GM18519 (cell line): ENCODE measurements around the gene TAF6.
A peak's percentile ranks its signal among the peaks of the same experiment; 100 is the strongest.

Source experiments
- ATAC-seq: cut with Tn5 transposase; IDR thresholded peaks from one replicate; pipeline ENCODE4 v1.9.1; 2021; ENCODE audit warnings: mild to moderate bottlenecking, moderate library complexity; ENCODE audit not compliant: unreplicated experiment, low FRiP score

The TAF6 gene

DNA sequence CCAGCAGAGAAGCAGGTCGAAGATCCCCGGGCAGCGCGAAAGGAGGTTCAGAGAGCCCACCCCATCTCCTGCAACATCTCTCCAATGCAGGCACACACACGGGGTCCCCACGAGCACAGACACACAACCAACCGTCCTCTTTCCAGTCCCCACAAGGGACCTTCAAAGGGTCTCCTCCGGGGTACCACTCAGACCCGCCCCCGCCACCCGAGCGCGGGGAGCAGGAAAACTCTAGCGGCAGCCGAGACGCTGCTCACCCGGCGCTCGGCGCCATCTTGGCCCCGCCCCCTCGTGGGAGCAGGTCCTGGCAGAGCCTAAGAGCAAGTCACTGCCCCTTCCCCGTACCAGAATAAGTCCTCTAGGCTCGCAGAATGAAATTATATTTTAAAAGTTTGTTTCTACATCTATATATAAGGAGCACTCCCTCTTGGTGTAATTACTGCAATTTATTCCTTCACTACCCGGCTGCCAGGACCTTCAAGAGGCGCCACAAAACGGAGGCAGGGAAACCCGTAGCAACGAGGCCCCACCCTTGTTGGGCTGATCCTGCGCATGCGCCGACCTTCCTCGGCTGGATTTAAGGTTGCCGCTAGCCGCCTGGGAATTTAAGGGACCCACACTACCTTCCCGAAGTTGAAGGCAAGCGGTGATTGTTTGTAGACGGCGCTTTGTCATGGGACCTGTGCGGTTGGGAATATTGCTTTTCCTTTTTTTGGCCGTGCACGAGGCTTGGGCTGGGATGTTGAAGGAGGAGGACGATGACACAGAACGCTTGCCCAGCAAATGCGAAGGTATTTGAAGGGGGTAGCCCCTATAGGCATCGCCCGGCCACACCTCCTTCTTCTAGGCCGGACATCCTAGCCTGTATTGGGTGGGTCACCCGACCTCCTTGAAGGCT lies at the start of gene TAF6, which contains the start of gene CNPY4:
Gene TAF6, minus strand, starts transcription at position 287 of the 898 bp plus-strand sequence. CDS start 5,149 bp downstream, outside the sequence.
Gene CNPY4, plus strand, starts transcription at position 563 of the 898 bp plus-strand sequence. Its CDS starts 111 bp downstream, at position 674.
- peak; percentile 64 for ATAC-seq

DNA sequence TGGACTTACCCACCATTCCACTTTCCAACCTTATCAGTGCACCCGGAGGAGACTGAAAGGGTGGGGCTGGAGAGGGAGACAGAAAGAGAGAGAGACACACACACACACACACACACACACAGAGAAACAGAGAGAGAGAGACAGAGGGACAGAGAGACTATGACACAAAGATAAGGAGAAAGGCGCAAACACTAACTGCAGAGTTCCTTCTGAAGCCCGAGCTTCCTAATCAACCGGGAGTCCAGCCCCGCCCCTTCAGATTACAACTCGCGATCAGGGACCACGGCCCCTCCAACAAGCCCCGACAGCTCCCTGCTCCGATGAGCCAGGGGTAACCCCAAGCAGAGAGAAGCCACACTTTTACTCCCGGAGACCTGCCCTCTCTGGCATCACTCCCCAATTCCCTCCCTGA lies 48.8 kb upstream of the TAF6 start:
- no peak for ATAC-seq

DNA sequence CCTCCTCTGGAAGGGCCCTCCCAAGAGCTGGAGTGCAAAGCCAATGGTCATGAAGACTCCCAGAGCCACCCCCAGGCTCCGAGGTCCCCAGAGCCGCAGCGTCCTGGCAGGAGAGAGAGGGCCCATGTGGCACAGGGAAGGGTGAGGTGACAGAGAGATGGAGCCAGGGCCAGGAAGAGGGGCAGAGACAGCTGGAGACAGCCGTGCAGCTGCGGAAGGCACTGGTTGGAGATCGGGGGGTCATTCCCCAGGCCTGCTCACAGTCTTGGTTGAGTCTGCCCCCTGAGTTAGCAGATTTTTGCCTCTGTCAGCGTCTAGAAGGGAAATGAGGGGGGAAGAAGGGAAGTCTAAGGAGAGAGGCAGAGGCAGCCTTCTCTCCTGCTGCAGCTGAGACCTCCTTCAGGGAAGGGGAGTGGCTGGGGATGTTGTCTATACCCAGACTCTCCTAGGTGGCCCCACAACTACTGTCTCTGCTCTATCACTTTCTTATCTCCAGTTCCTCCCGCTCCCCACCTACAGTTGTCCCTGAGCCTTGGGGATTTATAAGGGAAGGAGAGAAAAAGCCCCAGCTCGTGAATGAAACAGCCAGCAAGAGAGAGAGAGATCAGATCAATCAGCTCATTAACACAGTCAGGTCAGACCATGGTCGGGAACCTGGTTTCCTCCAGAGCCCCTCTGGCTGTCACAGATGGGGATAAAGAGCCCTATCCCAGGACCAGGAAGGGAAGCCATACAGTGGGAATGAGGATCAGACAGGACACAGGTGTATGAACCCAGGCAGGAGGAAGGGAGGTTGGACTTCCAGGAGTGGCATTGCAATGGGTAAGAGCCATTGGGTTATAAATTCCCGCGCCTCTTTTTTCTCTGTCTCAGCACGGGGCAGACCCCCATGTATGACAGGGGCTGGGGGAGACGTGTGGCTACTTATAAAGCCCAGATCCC lies 48.1 kb upstream of the TAF6 start:
- ATAC-seq, result no peak

DNA sequence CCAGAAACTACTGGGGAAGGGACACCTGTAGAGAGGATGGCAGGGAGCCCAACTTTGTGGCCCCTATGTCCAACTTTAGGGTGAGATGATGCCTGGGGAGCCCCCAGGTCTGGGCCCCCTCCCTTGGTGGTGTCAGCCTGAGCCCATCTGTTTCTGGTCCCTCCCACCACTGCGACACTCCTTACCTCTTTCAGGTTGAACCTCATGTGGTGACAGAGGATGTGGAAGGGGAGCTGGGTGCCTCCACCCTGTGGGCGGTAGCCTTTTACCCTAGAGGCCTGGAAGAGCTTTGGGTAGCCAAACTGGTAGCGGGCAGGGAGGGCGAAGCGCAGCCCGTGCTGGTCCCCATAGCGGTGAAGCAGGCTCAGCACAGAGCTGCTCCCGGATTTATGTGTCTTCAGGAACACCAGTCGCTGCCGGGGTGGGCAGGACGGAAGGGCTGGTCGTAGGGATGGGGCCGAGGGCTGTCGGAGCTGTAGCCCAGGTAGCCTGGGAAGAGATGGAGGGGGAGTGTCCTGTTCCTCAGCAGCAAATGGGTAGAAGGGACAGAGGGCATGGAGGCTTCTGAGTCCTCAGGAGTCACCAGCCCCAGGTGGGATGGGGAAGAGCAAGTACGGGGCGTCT lies 47.3 kb upstream of the TAF6 start:
- ATAC-seq, result no peak

DNA sequence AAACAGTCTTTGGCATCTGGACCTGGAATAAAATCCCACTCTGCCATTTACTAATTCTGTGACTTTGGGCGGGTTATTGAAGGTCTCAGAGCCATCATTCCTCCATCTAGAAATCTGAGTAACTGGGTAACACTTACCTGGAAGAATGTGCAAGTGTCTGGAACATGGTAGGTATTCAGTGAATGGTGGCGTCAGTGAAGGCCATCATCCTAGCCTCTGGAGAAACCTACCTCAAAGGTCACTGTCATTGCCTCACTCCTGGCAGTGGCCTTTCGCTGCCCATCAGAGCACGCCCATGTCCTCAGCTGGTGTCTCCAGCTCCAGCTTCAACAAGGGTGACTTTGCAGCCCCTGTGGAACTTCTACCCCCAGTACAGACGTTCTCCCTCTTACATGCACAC lies 44.7 kb upstream of the TAF6 start:
- ATAC-seq, result no peak

DNA sequence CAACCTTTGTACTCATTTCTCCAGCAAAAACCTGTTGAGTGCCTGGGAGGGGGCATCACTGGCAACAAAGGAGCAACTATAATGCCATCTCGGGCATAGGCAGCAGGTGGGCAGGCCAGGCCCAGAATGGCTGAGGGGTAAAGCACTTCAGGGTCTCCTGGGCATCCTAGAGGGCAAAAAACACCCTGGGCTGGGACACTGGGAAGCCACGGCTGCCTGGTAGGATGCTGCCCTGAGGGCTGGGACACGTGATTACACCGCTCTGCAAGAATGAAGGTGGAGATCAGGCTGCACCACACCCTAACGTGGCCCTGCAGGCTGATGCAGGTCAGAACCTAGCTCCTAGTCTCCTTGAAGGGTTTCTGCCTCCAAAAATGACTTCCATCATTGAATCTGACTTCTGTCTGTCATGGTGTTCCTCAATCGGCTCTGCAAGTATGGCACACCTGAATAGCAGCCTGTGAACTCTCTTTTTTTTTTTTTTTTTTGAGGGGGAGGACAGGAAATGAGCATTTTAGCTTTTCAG lies 43.9 kb upstream of the TAF6 start:
- no peak for ATAC-seq

DNA sequence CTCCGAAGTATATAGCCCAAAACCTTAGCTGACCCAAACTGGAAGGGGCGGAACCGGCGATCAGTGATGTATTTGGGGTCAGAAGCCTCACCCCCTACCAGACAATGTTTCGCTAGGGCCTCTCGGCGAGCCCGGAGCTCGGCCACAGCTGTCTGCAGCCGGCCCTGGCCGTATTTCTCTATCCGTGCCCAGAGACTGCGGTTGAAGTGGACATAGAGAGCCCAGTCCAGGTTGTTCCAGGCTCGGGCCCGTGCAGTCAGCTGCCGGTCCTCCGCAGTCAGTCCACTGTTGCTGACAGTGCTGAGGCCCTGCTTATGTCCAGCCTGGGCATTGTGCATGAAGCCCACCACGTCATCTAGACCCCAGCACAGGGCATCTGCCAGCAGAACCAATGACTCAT lies 40.9 kb upstream of the TAF6 start:
- no peak for ATAC-seq

DNA sequence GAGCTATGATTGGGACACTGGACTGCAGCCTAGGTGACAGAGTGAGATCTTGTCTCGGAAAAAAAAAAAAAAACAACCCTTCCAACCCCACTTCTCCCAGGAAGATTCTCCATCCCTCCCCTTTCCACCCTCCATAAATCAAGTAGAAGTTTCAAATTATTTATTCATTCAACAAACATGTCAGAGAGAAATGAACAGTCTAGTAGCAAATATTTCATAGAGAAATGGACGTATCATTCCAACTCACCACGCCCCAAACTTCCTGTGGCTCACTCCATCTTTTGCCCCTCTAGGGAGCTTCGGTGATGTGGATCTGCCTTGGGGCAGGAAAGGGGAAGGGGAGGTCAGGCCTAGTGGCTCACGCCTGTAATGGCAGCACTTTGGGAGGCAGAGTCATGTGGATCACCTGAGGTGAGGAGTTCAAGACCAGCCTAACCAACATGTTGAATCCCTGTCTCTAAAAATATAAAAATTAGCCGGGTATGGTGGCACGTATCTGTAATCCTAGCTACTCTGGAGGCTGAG lies 40.0 kb upstream of the TAF6 start:
- ATAC-seq, result no peak

DNA sequence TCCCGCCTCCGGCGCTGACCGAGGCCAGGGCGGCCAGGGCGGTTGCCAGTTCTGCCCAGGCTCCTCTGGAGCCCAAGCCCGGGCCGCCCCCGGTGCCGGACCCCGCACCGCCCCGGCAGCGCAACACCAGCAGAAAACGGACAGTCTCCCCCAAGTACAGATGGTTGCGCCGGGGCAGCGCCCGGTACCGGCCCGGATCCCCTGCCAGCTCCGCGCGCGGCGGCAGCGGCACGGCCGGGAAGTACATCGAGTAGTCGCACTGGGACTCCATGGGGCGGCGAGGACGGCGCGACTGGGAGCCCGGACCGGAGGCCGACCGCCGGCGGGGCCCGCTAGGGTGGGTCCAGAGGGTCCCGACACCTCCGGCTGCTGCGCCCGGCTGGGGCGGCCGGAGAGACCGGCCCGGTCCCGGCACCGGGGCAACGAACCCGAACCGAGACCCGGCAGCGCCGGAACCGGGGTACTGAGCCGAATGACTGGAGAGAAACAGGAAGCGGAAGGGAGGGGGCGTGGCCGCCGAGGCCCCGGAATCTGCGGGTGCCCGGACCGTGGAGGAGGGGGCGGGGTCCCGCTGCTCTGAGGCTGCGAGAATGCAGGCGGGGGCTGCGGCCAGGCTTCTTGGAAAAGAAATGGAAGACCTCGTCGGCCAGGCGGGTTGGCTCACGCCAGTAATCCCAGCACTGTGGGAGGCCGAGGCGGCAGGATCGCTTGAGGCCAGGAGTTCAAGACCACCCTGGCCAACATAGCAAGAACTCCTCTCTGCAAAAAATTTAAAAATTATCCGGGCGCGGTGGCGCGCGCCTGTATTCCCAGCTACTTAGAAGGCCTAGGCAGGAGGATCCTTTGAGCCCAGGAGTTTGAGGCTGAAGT lies 39.3 kb upstream of the TAF6 start, which contains the start of gene TRAPPC14:
Gene TRAPPC14, minus strand, starts transcription at position 495 of the 870 bp plus-strand sequence. Its CDS starts 224 bp downstream, at position 271.
- ATAC-seq, result no peak

DNA sequence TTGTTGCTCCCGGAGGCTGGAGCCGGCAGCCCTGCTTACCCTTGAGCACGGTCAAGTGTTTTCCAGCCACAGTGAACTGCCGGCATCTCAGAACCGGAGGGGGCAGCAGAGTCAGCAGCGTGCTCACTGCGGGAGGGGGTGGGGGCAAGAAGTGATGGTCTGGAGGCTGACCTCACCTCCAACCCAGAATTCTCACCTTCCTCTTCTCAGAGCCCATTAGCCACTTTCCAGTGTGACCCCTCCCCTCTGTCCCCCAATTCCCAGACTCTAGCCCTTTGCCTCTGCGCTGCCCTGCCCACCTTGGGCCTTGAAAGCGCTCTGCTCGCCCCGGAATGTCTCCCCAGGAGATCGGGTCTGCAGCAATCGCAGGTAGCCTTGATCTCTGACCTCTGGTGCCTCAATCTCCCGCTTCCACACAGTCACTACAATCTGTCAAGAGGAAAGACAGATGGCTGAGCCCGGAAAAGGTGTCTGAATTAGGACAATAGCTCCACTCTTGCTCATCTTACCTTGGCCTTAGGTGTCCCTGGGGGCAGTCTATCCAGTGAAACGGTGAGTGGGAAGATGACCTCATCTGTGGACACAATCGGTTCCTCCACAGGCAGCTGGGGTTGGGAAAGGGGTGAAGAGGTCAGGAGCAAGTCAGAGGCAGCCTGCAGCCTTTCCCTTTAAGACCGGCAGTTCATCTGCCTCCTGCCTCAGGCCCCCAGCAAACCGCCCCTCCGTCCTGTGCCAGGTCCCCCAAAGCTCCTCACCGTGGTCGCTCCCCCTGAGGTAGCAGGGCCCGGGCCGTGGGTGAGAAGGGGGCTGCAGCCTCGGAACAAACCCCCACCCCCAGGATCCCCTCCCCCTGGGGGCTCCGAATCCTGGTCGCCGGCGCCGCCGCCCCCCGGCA lies 38.4 kb upstream of the TAF6 start:
- no peak for ATAC-seq

DNA sequence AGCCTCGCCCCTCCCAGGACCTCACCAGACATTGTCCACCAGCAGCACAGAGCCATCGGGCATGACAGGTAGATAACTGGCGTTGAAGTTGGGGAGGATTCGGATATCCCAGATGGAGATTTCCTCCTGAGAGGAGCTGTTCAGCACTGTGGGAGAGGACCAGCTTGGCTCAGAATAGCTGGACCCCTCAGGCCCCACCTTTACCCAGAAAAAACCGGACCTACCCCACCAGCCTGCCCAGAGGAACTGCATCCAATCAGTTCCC lies 37.8 kb upstream of the TAF6 start:
- no peak for ATAC-seq

DNA sequence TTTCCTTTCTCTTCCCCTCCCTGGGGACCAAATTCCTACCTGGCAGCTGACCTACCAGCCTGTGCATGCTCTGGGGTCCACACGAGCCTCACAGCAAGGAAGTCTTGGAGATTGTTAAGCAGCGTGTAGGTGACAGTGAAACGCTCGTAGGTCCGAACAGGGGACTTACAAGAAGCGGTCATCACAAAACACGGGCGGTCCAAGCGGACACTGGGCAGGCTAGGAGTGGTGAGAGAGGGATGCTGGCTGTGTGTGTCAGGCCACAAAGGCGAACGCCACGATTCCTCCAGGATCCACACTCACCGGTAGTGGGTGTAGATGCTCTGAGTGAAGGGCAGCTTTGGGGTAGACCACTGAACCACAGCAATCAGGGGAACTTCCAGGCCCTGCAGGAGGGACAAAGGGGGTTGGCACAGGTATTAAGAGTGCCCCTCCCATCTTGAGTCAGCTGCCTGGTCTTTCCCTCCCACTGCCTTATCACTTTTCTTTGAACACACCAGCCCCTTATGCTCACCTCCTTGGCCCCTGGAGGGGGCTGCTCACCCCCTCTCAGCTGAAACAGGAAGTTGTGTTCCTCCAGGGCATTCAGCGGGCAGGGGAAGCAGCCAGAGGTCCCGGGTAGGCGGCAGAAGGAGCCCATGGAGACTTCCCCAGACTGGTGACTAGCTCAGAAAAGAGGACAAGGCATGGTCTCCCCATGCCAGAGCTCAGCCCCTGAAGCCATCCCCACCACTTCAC lies 37.3 kb upstream of the TAF6 start:
- no peak for ATAC-seq

DNA sequence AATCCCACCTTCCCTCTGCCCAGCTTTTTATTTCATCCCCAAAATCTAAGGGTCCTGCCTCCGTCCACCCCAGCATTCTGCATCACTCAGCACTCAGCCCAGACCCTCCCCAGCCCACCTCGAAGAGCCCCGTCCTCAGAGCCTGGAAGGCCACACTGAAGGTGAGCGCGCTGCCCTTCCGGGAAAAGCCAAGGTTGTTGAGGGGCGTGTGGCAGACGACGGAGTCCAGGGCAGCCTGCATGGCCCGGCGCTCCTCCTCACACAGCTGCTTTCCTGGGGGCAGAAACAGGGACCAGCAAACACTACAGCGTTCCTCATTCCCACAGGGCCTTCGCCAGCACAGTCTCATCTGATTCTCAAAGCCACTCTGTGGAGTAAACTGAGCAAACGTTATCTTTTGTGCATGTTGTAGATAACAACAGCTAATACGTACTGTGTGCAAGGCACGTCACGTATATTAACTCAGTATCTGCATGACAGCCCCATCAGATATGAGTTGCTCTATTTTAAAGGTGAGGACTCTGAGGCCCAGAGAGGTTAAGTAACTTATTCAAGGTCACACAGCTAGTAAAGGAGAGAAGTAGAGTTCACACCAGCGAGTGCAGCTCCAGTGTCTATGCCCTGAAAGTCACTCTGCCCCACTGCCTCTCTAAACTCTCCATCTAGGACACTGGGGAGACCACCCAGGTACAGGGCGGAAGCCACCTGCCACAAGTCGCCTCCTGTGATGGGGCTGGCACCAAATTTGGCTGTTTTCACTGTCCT lies 36.6 kb upstream of the TAF6 start:
- no peak for ATAC-seq

DNA sequence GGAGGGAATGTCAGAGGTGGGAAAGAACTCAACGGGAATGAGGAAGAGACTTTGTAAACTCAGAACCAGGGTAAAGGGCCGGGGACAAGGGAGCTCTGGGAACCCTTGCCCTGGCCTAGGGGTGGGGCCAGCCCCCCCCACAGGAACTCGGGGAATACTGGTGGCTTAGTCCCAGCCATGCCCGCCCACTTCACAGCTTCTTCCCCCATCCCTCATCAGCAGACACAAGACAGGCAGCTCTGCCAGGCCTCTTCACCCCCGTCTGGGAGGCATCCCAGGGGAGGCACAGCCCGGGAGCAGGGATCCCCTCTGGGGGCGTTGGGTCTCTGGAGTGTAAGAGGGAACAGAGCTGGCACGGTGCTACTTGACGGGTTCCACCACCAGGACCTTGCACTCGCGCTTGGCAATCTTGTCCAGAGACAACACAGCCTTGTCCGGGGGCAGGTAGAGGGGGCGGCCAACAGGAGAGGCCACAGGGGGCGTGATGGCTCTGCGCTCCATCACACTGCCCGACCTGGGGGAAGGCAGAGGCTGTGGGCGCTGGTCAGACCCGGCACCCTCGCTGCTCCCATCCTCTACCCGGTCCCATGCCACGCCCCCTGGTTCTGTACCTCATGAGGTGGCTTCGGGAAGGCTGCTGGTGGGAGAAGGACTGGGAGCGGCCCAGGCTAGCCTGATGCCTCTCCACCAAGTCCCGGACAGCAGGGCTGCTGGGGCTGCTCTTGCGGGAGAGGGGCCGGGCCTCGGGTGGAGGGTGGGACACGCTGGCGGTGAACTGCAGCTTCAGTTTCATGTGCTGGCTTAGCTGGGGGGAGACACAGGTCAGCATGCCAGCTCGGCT lies 35.7 kb upstream of the TAF6 start:
- ATAC-seq, result no peak

DNA sequence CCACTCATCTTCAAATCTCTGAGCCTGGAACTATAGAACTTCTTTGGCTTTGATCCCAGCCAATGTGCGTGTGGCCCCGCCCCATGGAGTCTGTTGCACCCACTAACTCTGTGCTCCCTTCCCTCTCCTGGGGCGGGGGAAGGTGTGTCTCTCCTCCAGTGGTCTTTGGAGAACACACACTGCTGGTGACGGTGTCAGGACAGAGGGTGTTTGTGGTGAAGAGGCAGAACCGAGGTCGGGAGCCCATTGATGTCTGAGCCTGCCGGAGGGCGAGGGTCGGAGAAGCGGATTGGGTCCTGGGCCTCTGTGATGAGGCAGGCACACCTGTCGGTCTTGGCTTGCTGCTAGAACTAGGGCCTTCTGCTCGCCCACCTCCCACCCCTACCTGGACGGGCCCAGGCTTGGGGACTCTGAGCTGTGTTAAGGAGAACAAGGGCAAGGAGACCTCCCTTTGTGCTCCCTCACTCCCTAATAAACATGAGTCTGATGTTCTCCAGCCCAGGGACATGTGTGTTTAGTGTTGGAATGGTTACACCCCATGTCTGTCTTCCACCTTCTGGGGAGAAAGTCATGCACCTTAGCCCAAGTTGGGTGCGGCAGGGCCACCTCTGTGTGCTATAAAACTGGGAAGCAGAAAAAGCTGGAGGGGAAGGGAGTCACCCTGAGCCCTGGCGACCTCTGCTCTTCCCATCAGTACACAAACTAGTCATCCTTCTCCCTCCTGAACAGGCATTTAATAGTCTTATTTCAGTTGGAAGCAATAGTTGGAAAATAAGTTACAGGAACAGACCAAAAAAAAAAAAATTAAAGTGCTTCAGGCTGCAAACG lies 34.8 kb upstream of the TAF6 start:
- no peak for ATAC-seq
